Measurements from ENCODE around the gene ZFAND3. TPM values are rescaled to one million over a fixed set of nuclear protein-coding genes. Genes with fewer than 3 reads are reported as not detected.

Gene ZFAND3
- total RNA-seq, 1 donor from 2014 or later = 31.2 TPM

DNA sequence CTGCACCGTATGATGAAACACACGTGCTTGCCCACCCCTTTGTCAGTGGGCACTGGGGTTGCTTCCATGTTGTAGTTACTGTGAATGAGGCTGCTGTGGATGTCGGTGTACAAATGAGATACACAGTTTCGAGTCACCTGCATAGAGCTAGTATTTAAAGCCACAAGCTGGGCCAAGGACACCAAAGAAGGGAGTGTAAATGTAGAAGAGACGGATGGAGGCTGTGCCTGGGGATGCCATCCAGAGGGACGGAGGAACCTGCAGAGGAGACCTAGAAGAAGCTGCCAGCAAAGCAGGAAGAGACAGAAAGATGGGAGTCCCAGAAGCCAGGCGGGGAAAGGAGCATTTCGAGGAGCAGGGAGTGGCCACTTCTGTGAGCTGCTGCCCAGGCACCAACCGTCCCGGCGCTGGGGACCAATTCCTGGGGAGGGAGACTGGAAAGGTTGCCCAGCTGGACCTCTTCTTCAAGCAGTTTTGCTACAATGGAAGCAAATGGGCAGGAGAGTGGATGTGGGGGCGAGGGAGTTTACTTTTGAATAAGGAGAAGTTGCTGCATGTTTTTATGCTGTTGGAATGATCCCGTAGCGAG is 339.3 kb downstream of the ZFAND3 start:
- Histone ChIP-seq H3K4me3 (no peak overlapping the region), H3K4me1 (no peaks in the 10 kb centered on the region), H3K27me3 (no peaks in the 10 kb centered on the region), H3K9me3 (no peaks in the 10 kb centered on the region), H3K27ac (no peak overlapping the region), H3K36me3 (no peaks in the 10 kb centered on the region)
- intact Hi-C loops (cut with DNase I) = no loop called here
- TF ChIP-seq POLR2A (IDR thresholded peaks at IDR 0.05) (no peak), POLR2AphosphoS5 (IDR thresholded peaks at IDR 0.05; ENCODE audit: insufficient read depth in 1 of 2, low read depth in 1 of 2) (no peak)
- TF ChIP-seq, protein P1, sequence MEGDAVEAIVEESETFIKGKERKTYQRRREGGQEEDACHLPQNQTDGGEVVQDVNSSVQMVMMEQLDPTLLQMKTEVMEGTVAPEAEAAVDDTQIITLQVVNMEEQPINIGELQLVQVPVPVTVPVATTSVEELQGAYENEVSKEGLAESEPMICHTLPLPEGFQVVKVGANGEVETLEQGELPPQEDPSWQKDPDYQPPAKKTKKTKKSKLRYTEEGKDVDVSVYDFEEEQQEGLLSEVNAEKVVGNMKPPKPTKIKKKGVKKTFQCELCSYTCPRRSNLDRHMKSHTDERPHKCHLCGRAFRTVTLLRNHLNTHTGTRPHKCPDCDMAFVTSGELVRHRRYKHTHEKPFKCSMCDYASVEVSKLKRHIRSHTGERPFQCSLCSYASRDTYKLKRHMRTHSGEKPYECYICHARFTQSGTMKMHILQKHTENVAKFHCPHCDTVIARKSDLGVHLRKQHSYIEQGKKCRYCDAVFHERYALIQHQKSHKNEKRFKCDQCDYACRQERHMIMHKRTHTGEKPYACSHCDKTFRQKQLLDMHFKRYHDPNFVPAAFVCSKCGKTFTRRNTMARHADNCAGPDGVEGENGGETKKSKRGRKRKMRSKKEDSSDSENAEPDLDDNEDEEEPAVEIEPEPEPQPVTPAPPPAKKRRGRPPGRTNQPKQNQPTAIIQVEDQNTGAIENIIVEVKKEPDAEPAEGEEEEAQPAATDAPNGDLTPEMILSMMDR (IDR thresholded peaks at IDR 0.05) = no peak
- no peak for DNase-seq (ENCODE audit: extremely low spot score in 2 of 2)

DNA sequence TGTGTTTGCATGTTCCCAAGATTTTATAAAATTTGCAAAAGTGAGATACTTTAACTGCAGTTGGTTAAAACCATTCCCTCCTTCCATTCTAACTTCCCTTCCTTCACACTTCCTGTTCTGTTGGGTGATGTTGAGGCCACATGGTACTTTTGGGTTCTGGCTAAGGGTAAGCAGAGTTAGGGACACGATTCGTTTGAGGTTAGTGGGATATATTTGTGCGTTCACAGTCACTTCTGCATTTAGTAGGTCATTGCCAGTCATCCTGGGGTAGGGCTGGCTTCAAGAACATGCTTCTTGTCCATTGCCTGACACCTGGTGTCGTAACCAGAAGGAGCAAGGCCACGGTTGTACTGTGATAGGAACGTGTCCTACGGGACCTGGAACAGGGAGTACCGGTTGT is 340.1 kb downstream of the ZFAND3 start:
- H3K36me3 ChIP-seq = no peaks in the 10 kb centered on the region
- intact Hi-C loops (cut with DNase I) = no loop called here
- TF ChIP-seq, protein P1 (IDR thresholded peaks at IDR 0.05) = no peak
- TF ChIP-seq POLR2AphosphoS5 (IDR thresholded peaks at IDR 0.05; ENCODE audit: insufficient read depth in 1 of 2, low read depth in 1 of 2) = no peak
- no peak for TF ChIP-seq POLR2A (IDR thresholded peaks at IDR 0.05)

DNA sequence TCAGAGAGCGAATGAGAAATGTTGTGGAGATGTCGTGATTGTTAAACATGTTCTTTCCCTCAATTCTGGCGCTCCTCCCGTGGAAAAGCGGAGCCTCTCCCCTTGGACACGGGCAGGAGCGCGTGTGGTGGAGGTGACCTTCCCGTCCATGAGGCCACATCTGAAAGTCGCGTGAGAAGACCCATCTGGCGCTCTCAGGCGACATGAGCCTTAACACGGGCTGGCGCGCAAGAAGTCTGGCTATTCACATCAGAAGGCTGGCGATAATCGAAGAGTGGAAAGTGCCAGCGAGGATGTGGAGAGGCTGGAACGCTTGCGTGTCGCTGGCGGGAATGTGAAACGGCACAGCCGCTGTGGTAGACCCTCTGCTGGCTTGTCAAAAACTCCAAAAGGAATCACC is 341.3 kb downstream of the ZFAND3 start:
- no peak for TF ChIP-seq POLR2AphosphoS5 (IDR thresholded peaks at IDR 0.05; ENCODE audit: insufficient read depth in 1 of 2, low read depth in 1 of 2)
- DNase-seq (ENCODE audit: extremely low spot score in 2 of 2) = no peak
- Histone ChIP-seq H3K4me1 (no peaks in the 10 kb centered on the region), H3K27ac (no peak overlapping the region), H3K4me3 (no peak overlapping the region), H3K9me3 (no peaks in the 10 kb centered on the region), H3K36me3 (no peaks in the 10 kb centered on the region), H3K27me3 (no peaks in the 10 kb centered on the region)
- intact Hi-C loops (cut with DNase I) = no loop called here

More for the DNA sequence above, 340.1 kb downstream of the ZFAND3 start:
- Histone ChIP-seq H3K4me1 (no peaks in the 10 kb centered on the region), H3K27me3 (no peaks in the 10 kb centered on the region), H3K27ac (no peak overlapping the region), H3K4me3 (no peak overlapping the region), H3K9me3 (no peaks in the 10 kb centered on the region)
- no peak for DNase-seq (ENCODE audit: extremely low spot score in 2 of 2)

DNA sequence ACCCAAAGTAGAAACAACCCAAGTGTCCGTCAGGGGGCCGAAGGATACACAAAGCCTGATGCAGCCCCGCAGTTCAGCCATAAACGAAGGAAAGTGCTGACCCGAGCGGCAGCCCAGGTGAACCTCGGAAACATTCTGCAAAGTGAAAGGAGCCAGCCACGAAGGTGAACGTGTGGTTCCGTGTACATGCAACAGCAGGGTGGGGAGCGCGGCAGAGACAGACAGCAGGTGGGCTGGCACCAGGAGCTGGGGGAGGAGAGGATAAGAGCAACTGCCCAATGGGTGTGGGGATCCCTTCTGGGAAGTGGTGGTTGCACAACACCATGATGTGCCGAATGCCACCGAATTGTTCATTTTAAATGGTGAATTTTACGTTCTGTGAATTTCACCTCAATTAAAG is 341.8 kb downstream of the ZFAND3 start:
- Histone ChIP-seq H3K36me3 (no peaks in the 10 kb centered on the region), H3K4me1 (no peaks in the 10 kb centered on the region), H3K27me3 (no peaks in the 10 kb centered on the region), H3K4me3 (no peak overlapping the region), H3K27ac (no peak overlapping the region), H3K9me3 (no peaks in the 10 kb centered on the region)
- DNase-seq (ENCODE audit: extremely low spot score in 2 of 2) = no peak
- TF ChIP-seq POLR2AphosphoS5 (IDR thresholded peaks at IDR 0.05; ENCODE audit: insufficient read depth in 1 of 2, low read depth in 1 of 2) (no peak), POLR2A (IDR thresholded peaks at IDR 0.05) (no peak)
- TF ChIP-seq, protein P1 (IDR thresholded peaks at IDR 0.05) = no peak
- intact Hi-C loops (cut with DNase I) = no loop called here

DNA sequence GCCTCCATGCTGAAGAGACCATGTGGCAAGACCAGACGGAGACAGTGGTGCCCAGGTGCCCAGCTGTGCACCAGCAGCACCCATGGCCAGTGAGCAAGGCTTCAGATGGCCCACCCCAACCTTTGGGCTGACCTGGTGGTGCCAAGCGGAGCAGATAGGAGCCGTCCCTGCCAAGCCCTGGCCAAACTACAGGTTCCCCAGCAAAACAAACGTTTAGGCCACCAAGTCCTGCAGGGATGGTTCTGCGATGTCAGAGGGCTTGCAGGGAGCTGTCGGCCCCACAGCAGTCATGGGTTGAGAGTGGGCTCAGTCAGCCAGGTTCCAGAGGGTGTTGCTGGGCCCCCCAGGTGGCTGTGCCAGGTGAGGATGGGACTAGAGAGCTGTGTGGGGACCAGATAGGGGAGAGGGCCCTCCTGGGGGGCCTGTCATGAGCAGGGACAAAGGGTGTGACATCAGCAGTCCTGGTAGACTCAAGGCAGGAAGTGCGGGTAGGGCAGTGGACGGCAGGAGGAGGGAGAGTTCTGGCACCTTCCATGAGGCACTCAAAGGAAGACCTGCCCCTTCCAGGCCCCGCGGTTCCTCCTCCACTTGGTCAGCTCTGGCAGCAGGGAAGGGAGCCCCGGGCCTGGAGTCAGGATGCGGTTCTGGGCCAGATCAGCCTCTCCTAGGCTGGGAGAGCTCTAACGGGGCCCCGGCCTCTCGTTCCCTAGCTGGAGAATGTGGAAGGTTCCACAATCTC is 342.4 kb downstream of the ZFAND3 start:
- Histone ChIP-seq H3K36me3 (no peaks in the 10 kb centered on the region), H3K27me3 (no peaks in the 10 kb centered on the region), H3K27ac (no peak overlapping the region), H3K9me3 (no peaks in the 10 kb centered on the region), H3K4me1 (no peaks in the 10 kb centered on the region), H3K4me3 (no peak overlapping the region)
- intact Hi-C loops (cut with DNase I) = no loop called here
- no peak for DNase-seq (ENCODE audit: extremely low spot score in 2 of 2)
- TF ChIP-seq POLR2AphosphoS5 (IDR thresholded peaks at IDR 0.05; ENCODE audit: insufficient read depth in 1 of 2, low read depth in 1 of 2) = no peak
- TF ChIP-seq, protein P1 (IDR thresholded peaks at IDR 0.05) = no peak
- no peak for TF ChIP-seq POLR2A (IDR thresholded peaks at IDR 0.05)
